B cell (primary cell): ENCODE data around the gene EXOC6B. TPM values are rescaled to one million over a fixed set of nuclear protein-coding genes. Genes with fewer than 3 reads are reported as not detected.

Experiments used
- ATAC-seq: fragments of 200-7000 bp; cut with Tn5 transposase; one replicate; pipeline ENCODE4 v1.10.0; 2021; ENCODE audit warnings: low read depth, mild to moderate bottlenecking, moderate number of reproducible peaks, moderate library complexity
- CTCF ChIA-PET: fragments of 350-600 bp; sonication (Branson Sonifier 250); formaldehyde crosslinking; loops from one replicate; lab custom pipeline; 2021; ENCODE audit warnings: antibody characterized with exemption, inconsistent platforms; lab: Charles Lee
- POLR2A ChIA-PET: fragments of 350-600 bp; sonication (Branson Sonifier 250); formaldehyde crosslinking; loops from one replicate; lab custom pipeline; 2021; ENCODE audit warnings: antibody characterized with exemption; lab: Charles Lee
- DNase-seq: peaks from one replicate; pipeline ENCODE4 v3.0.0; 2013
- H2AFZ ChIP-seq: 2 replicates; pipeline ENCODE4 v1.6.1; 2012; ENCODE audit warnings: mild to moderate bottlenecking, low read depth, low read length; ENCODE audit not compliant: insufficient read depth, poor library complexity, severe bottlenecking
- H3K27ac ChIP-seq, 2 donors: 1 replicate in 1 of 2; 2 replicates in 1 of 2; pipeline ENCODE4 v1.5.1; 2012 to 2013; ENCODE audit warnings: low read length in 2 of 2, mild to moderate bottlenecking in 2 of 2, moderate library complexity in 1 of 2
- H3K27me3 ChIP-seq, 4 experiments: fragments of 200-600 bp in 1 of 4; sonication (generic) in 1 of 4; replicated peaks in 1 of 4; 1 replicate in 2 of 4; 2 replicates in 2 of 4; pipeline versions ENCODE4 v1.6.1 to v1.7.0; 2013 to 2016; ENCODE audit warnings: low read length in 3 of 4, mild to moderate bottlenecking in 2 of 4, mixed read lengths in 1 of 4, moderate library complexity in 1 of 4; ENCODE audit not compliant: insufficient read depth in 4 of 4, control insufficient read depth in 3 of 4; ENCODE audit errors: control extremely low read depth in 1 of 4
- H3K36me3 ChIP-seq, 2 experiments: replicated peaks in 1 of 2; 1 replicate in 1 of 2; 2 replicates in 1 of 2; pipeline versions ENCODE4 v1.6.1 to v1.7.1; 2013; ENCODE audit warnings: low read length in 1 of 2; ENCODE audit not compliant: insufficient read depth in 2 of 2, control insufficient read depth in 1 of 2; ENCODE audit errors: control extremely low read depth in 1 of 2, extremely low read depth in 1 of 2
- H3K4me1 ChIP-seq, 2 donors: fragments of 200-600 bp in 1 of 2; sonication (generic) in 1 of 2; 1 replicate in 1 of 2; 2 replicates in 1 of 2; pipeline versions ENCODE4 v1.5.1 to v1.6.1; 2013 to 2017; ENCODE audit warnings: low read length in 2 of 2; ENCODE audit not compliant: control insufficient read depth in 2 of 2, insufficient read depth in 2 of 2
- H3K4me2 ChIP-seq: replicated peaks from 2 replicates; pipeline ENCODE3; 2012; ENCODE audit warnings: mild to moderate bottlenecking, low read depth, low read length; ENCODE audit not compliant: poor library complexity, severe bottlenecking
- H3K4me3 ChIP-seq, 5 experiments: fragments of 200-600 bp in 1 of 5; sonication (generic) in 1 of 5; 1 replicate in 3 of 5; 2 replicates in 2 of 5; pipeline versions ENCODE4 v1.5.1 to v1.7.0; 2011 to 2016; ENCODE audit warnings: low read length in 4 of 5, mild to moderate bottlenecking in 4 of 5, low read depth in 2 of 5, control low read depth in 1 of 5, moderate library complexity in 1 of 5; ENCODE audit not compliant: insufficient read depth in 1 of 5; ENCODE audit errors: control extremely low read depth in 1 of 5, extremely low read depth in 1 of 5
- H3K79me2 ChIP-seq: fragments of 200-600 bp; sonication (generic); one replicate; pipeline ENCODE4 v1.6.0; 2016; ENCODE audit warnings: low read length; ENCODE audit not compliant: control insufficient read depth, insufficient read depth
- H3K9ac ChIP-seq: fragments of 200-600 bp; sonication (generic); 2 replicates; pipeline ENCODE4 v1.6.1; 2017; ENCODE audit warnings: mild to moderate bottlenecking, low read length, moderate library complexity
- H3K9me3 ChIP-seq, 3 donors: one replicate each; pipeline versions ENCODE4 v1.6.1 to v1.7.1; 2013; ENCODE audit warnings: low read length in 2 of 3; ENCODE audit not compliant: control insufficient read depth in 2 of 3, insufficient read depth in 1 of 3; ENCODE audit errors: control extremely low read depth in 1 of 3
- H4K20me1 ChIP-seq: 2 replicates; pipeline ENCODE4 v1.6.0; 2012; ENCODE audit warnings: mild to moderate bottlenecking, low read length; ENCODE audit not compliant: insufficient read depth, control insufficient read depth, poor library complexity, severe bottlenecking
- H3K27ac Mint-ChIP-seq: one replicate; pipeline ENCODE4 v1.8.0; 2021; ENCODE audit warnings: mixed read lengths
- H3K27me3 Mint-ChIP-seq: one replicate; pipeline ENCODE4 v1.8.0; 2021; ENCODE audit warnings: mixed read lengths
- H3K4me1 Mint-ChIP-seq: one replicate; pipeline ENCODE4 v1.8.0; 2021; ENCODE audit warnings: mixed read lengths
- H3K4me3 Mint-ChIP-seq: one replicate; pipeline ENCODE4 v1.8.0; 2021; ENCODE audit warnings: mixed read lengths
- H3K9me3 Mint-ChIP-seq: one replicate; pipeline ENCODE4 v1.8.0; 2022; ENCODE audit warnings: mixed read lengths; ENCODE audit not compliant: insufficient read depth
- CTCF ChIP-seq: fragments of 200-600 bp; IDR thresholded peaks from one replicate; pipeline ENCODE4 v1.8.0; 2022; ENCODE audit warnings: antibody characterized with exemption, mild to moderate bottlenecking
- EZH2 ChIP-seq: IDR thresholded peaks from 2 replicates; pipeline ENCODE4 v1.6.1; 2012; ENCODE audit warnings: borderline replicate concordance, low read depth, mild to moderate bottlenecking, moderate library complexity, low read length; ENCODE audit not compliant: insufficient read depth, poor library complexity, severe bottlenecking
- WGBS: methylation state at CpG from one replicate; pipeline ENCODE4 v1.1.5; 2013; ENCODE audit warnings: missing lambda C conversion rate; ENCODE audit not compliant: insufficient coverage; 5-methylcytosine and 5-hydroxymethylcytosine counted together
- intact Hi-C: fragments of 100-400 bp; cut with micrococcal nuclease; formaldehyde crosslinking; loops from one replicate; pipeline ENCODE4 v1.10.0; 2022
- polyA plus RNA-seq: library from polyadenylated mRNA; depleted of rRNA; stranded (reverse); fragments of >200 nt; gene quantifications from 2 replicates; pipeline ENCODE4 v1.2.3, GENCODE V29; 2012
- total RNA-seq, 2 donors: library from RNA; stranded (reverse); fragments of 120-200 nt in 1 of 2; gene quantifications; 1 replicate in 1 of 2; 2 replicates in 1 of 2; pipeline versions ENCODE4 v1.2.3 to v1.2.4, GENCODE V29; 2013 to 2022

The EXOC6B gene
- total and polyA plus RNA-seq, 2 donors (not counting 1 experiment from before 2014, with no cell fraction given): 4.8 to 22.6 TPM

DNA sequence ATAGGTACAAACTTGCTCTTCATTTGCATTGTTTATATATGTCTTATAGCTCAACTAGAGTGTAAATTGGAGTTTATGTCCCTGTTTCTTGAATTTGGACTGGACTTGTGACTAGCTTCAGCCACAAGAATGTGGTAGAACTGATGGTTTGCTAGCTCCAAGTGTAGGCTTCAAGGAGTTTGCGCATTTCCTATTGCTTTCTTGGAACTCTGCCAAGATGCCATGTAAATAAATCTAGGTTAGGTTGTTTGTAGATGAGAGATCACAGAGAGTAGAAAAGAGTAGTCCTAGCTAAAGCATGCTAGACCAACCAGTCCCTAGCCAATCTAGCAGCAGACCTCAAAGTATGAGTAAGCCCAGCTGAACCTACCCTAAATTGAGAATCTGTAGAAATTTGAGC is 495.2 kb downstream of the EXOC6B start:
- ATAC-seq: no peak
- Histone ChIP-seq H3K27me3 (no peaks in the 10 kb centered on the region), H3K9ac (no peak overlapping the region), H2AFZ (no peak overlapping the region), H3K36me3 (no peaks in the 10 kb centered on the region), H4K20me1 (no peaks in the 10 kb centered on the region), H3K9me3 (no peaks in the 10 kb centered on the region), H3K27ac (no peak overlapping the region), H3K79me2 (no peaks in the 10 kb centered on the region), H3K4me2 (no peak overlapping the region), H3K4me3 (no peak overlapping the region), H3K4me1 (no peaks in the 10 kb centered on the region)
- ChIA-PET CTCF (no interaction called here), POLR2A (no interaction called here)
- intact Hi-C loops: no loop called here
- Mint-ChIP-seq H3K4me3 (no peak overlapping the region), H3K27me3 (no peaks in the 10 kb centered on the region), H3K4me1 (no peaks in the 10 kb centered on the region), H3K9me3 (no peaks in the 10 kb centered on the region), H3K27ac (no peak overlapping the region)
- DNase-seq: no peak
- WGBS: 100% methylated on average over 1 of the region's 1 CpG
- TF ChIP-seq CTCF: no peak
- TF ChIP-seq EZH2: no peak

- H3K4me3 ChIP-seq: no peak overlapping the region
- DNase-seq (no peak), ATAC-seq (no peak)
- no peak overlapping the region for H3K27ac Mint-ChIP-seq
- no peaks in the 10 kb centered on the region for H3K4me1 ChIP-seq
- no peaks in the 10 kb centered on the region for H3K27me3 ChIP-seq
- ChIA-PET POLR2A (no interaction called here), CTCF (no interaction called here)
- H2AFZ ChIP-seq: no peak overlapping the region
- no peaks in the 10 kb centered on the region for H3K79me2 ChIP-seq
- no peaks in the 10 kb centered on the region for H4K20me1 ChIP-seq
- H3K27ac ChIP-seq: no peak overlapping the region
- intact Hi-C loops: no loop called here
- no peaks in the 10 kb centered on the region for H3K36me3 ChIP-seq
- no peak overlapping the region for H3K4me2 ChIP-seq
- no peaks in the 10 kb centered on the region for H3K9me3 ChIP-seq
- H3K9me3 Mint-ChIP-seq: no peaks in the 10 kb centered on the region
- WGBS: 86% methylated on average over 2 of the region's 3 CpGs
- H3K9ac ChIP-seq: no peak overlapping the region
- H3K4me3 Mint-ChIP-seq: no peak overlapping the region
- TF ChIP-seq CTCF (no peak), EZH2 (no peak)
- H3K4me1 Mint-ChIP-seq: no peaks in the 10 kb centered on the region
- no peaks in the 10 kb centered on the region for H3K27me3 Mint-ChIP-seq
These were observed 499.1 kb downstream of the EXOC6B start for GRCh38 chr2:72326759-72327158.
